ENCODE data around the gene RSRP1.

GRCh38 chr1:25217015-25217414, 30.2 kb downstream of the RSRP1 start:
- TF ChIP-seq POLR2A (IDR thresholded peaks at IDR 0.05; ENCODE audit: low read depth, low read length): no peak
- TF ChIP-seq EZH2 (IDR thresholded peaks at IDR 0.05; ENCODE audit: borderline replicate concordance, low read depth, low read length, severe bottlenecking): no peak
- TF ChIP-seq CTCF (IDR thresholded peaks at IDR 0.05; ENCODE audit: extremely low read depth in 1 of 2, insufficient read depth in 1 of 2, low read depth in 1 of 2, low read length in 2 of 2): no peak
- no peak for TF ChIP-seq JUN (IDR thresholded peaks at IDR 0.05; ENCODE audit: borderline replicate concordance, insufficient read depth, insufficient read length, low read depth)

All from endothelial cell of umbilical vein (primary cell).